Stimulated activated CD4-positive, alpha-beta T cell treated with anti-CD3 and anti-CD28 coated beads, TNF-alpha, amount 100 ng/mL, for 24 hours (primary cell): Measurements from ENCODE around the gene SYT9.
A peak's percentile ranks its signal among the peaks of the same experiment; 100 is the strongest.
"Not testable (repeated sequence)": the region's sequence is repeated elsewhere in the genome, so short reads cannot be mapped to it uniquely, and the experiment has no call there.

Experiments
- DNase-seq, 3 experiments: peaks; one replicate each; pipeline ENCODE4 v3.0.0-alpha.2; 2020; ENCODE audit warnings: low read depth in 3 of 3

SYT9 gene

GRCh38 chr11:7501894-7502293 lies 250.2 kb downstream of the SYT9 start:
- no peak for DNase-seq

GRCh38 chr11:7506243-7506642 lies 254.5 kb downstream of the SYT9 start:
- DNase-seq: no peak

GRCh38 chr11:7508087-7508486 lies 256.4 kb downstream of the SYT9 start:
- DNase-seq: no peak

GRCh38 chr11:7509966-7510365 lies 258.3 kb downstream of the SYT9 start:
- no peak for DNase-seq

- no peak for DNase-seq
Observed at GRCh38 chr11:7511401-7511800, 259.7 kb downstream of the SYT9 start.

- DNase-seq: no peak
Observed at GRCh38 chr11:7512525-7513233, 261.0 kb downstream of the SYT9 start.

- peak; percentile 62 to 82 (median 72) for DNase-seq
Observed at GRCh38 chr11:7513234-7514098, 261.8 kb downstream of the SYT9 start, which contains the start of gene PPFIBP2. PPFIBP2 (plus strand) TSS chr11:7513999; CDS start chr11:7549476, 35,477 bp downstream.

- no peak for DNase-seq
Observed at GRCh38 chr11:7514099-7514591, 262.4 kb downstream of the SYT9 start.

GRCh38 chr11:7515447-7515886 lies 263.8 kb downstream of the SYT9 start:
- no peak for DNase-seq

GRCh38 chr11:7516475-7516874 lies 264.8 kb downstream of the SYT9 start:
- no peak for DNase-seq

- DNase-seq: not testable (repeated sequence)
Observed at GRCh38 chr11:7517743-7518142, 266.0 kb downstream of the SYT9 start.
